Measurements from ENCODE around the gene GUCY1A1.

GUCY1A1 gene

DNA sequence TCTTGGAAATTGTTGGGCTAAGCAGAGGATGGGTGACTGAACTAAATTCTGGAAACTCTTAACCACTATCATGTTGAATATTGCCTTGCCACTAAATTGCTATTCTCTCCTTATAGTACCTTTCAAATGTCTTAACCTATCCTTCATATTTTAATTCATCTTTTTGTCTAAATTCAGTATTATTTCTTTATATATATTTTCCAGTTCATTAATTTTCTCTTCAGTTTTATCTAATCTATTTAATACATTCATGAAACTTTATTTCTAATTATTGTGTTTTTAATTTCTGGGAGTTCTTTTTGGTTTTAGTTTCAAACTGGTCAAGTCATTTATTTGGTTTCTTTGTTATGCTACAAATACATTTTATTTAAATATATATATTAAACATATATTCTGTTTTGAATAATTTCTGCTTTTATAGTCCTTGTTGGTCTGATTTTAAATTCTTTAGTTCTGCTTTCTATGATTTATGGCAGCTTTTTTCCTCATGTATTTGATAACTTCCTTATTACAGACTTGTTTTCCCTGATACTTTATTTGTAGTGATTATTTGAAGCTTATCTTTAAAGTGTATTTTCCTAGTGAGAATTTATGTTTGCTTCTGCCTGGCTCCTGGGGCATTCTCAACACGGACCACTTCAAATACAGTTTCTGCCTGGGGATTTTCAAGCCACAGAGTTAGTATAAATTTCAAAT is 8.5 kb upstream of the GUCY1A1 start:
- DNase-seq (ENCODE audit: insufficient read length, low spot score) = no peak
- FAIRE-seq = no peak

GRCh38 chr4:155658681-155659064 is 8.0 kb upstream of the GUCY1A1 start:
- DNase-seq (ENCODE audit: insufficient read length, low spot score) = no peak
- no peak for FAIRE-seq

DNA sequence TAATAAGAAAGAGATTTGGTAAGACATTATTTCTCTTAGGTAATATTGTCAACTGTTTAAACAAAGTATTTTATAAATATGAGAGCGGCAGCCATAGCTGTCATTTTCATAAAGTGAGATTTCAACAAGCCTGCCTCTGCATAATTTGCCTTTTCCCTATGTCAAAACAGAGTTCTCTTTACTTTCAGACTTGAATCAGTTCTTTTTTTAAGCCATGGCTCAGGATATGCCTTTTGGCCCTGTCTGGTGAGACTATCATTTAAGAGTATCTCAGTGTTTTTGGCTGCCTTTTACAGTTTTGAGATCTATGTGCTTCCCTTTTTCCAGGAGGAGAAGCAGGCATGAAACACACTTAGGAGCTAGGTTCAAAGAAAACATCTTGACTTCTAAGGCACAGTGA is 7.5 kb upstream of the GUCY1A1 start:
- FAIRE-seq = no peak
- no peak for DNase-seq (ENCODE audit: insufficient read length, low spot score)

DNA sequence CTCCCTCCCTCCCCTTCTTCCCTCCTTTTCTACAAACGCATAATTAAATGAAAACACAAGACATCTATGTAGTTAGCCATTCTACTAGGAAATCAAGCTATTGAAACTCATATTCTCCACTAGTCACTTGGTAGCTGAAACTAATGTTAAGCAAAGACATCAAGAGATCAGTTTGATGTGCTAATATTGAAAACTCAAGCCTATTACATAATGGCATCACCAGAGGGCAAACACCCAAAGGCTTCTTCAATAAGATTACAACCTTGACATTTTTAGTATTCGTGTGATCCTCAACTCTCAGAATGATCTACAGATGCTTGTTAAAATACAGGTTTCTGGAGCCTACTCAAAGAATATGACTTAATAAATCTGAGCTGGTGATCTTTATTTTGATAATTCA is 6.2 kb upstream of the GUCY1A1 start:
- no peak for DNase-seq (ENCODE audit: insufficient read length, low spot score)

DNA sequence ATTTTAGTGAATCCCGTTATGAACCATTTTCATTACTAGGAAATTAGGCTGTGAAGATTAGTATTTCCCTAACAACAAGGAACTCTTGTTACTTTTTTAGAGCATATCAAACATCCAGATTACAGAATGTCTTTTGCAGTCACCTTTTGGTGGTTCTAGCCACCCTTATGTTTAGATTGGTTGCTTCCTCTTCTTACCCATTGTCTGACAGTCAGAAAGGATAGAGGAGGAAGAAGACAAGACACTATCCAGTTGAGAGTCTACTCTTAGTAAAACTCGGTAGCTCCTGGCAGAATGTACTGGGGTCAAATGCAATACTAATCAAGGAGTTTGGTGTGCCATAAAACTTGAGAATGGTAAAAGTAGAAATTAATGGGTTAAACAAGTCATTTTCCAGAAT is 1.6 kb upstream of the GUCY1A1 start:
- FAIRE-seq (no peak), DNase-seq (ENCODE audit: insufficient read length, low spot score) (no peak)

More for the DNA sequence above, 6.2 kb upstream of the GUCY1A1 start:
- FAIRE-seq = no peak

- DNase-seq (ENCODE audit: insufficient read length, low spot score) (peak; percentile 3), FAIRE-seq (no peak)
These were observed 547 bp downstream of the GUCY1A1 start for GRCh38 chr4:155667222-155667567.

GRCh38 chr4:155667568-155668511 is 1.2 kb downstream of the GUCY1A1 start:
- peak; percentile 22 for DNase-seq (ENCODE audit: insufficient read length, low spot score)
- no peak for FAIRE-seq

DNA sequence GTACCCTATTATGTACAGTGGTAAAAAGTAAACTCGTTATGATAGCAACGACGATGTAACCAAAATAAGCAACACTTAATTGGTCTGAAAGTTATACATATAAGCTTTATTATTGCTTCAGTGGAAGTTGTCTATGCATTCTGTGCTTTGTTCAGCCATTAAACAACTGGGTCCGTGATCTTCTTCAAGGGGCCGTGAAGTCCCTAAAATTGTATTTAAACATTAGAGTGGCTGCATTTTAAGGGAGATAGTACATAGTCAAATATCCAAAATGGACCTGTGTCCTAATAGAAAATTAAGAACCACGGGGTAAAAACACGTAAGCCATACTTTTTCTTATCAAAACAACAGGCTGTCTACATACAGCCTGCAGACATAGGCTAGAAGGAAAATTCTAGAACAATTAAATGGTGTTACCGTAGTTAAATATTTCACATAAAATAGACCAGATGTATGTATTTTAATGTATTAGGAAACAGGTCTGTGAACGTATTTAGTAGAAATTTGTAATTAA is 2.1 kb downstream of the GUCY1A1 start:
- no peak for DNase-seq (ENCODE audit: insufficient read length, low spot score)
- FAIRE-seq = no peak

GRCh38 chr4:155672342-155672741 is 5.7 kb downstream of the GUCY1A1 start:
- DNase-seq (ENCODE audit: insufficient read length, low spot score) (no peak), FAIRE-seq (no peak)

- no peak for DNase-seq (ENCODE audit: insufficient read length, low spot score)
- no peak for FAIRE-seq
These were observed 6.9 kb downstream of the GUCY1A1 start for GRCh38 chr4:155673453-155673979.

- no peak for FAIRE-seq
- DNase-seq (ENCODE audit: insufficient read length, low spot score) = no peak
These were observed 8.0 kb downstream of the GUCY1A1 start for GRCh38 chr4:155674669-155675071.

DNA sequence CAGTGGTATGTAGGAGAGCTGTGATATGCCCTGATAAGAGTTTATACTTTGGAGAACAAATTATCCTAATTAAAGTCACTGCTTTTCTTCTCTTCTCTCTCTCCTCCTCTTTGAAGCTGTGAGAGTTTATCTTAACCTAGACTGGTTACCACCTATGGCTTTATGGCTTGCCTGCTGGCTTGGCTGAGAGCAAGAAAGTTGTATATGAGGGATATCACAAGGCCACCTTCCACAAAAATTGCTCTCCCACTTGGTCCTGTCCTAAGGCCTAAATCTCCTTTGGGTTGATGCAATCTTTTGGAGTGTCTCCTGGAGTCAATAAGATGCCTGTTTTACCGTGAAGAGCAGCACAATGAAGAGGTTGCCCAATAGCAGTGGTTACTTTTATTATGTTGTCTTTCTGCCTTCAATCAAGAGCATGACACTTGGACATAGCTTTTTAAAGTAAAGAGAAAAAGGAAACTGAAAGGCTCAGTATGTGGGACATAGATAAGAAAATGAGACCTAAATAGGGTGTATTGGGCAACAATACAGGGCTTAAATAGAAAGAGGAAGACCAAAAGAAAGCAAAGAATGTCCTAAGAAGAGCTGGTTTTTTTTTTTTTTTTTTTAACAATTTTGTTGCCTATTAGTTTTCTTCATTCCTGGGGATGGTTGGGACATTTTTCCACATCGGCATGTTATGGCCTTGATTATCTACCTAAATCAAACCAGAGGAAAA is 9.2 kb downstream of the GUCY1A1 start:
- DNase-seq (ENCODE audit: insufficient read length, low spot score) (no peak), FAIRE-seq (no peak)

DNA sequence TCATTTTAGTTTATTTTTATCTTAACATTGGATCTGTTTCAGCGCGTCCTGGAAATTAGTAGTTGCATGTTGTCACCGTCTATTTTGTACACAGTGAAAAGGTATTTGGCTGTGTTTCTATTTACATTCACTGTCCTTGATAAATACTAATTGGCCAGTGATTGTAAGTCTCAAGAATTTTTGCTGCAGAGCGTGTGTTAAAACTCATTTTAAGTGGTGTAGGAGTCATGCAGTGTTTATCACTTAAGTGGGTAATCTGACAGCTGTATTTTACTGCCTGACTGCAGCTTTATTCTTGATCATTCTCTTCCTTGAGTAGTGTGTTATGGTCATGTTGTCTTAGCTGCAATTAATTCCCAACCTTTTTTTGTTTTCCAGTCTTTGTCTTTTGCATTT is 9.8 kb downstream of the GUCY1A1 start:
- no peak for DNase-seq (ENCODE audit: insufficient read length, low spot score)
- FAIRE-seq = no peak

DNA sequence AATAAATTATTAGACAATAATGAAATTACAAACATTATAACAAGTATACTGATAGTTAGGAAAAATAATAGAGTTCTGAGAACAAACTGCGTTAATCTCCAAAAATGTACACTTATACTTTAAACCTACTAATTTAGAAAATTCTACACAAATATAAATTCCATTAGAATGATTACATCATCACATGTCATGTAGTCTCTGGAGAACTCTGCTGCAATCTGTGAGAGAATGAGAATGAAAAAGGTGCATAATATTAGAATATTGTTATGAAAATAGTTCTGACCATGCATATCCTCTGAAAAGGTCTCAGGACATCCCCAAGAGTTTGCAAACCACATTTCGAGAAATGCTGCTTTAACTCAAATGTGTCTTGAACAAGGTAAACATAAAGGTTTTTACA is 11.4 kb downstream of the GUCY1A1 start:
- no peak for FAIRE-seq
- no peak for DNase-seq (ENCODE audit: insufficient read length, low spot score)

- no peak for DNase-seq (ENCODE audit: insufficient read length, low spot score)
- FAIRE-seq = no peak
These were observed 12.7 kb downstream of the GUCY1A1 start for GRCh38 chr4:155679343-155679742.

DNA sequence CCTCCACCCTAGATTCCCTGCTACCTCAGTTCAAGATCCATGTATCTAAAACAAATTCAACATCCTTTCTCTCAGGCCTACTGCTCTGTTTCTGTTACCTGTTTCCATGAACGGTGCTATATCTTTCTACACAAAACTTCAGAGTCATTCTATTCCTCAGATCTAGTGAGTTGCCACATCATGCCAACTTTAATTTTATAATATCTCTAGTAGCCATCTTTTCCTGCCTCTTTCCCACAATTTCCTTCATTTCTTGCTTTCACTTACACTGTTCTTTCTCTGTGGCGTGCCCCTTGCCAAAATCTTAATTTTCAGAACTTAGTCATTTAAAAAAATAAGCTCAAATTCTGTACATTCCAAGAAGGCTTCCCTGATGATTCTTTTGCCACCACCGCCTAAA is 15.2 kb downstream of the GUCY1A1 start:
- FAIRE-seq (no peak), DNase-seq (ENCODE audit: insufficient read length, low spot score) (no peak)

GRCh38 chr4:155684423-155684822 is 17.8 kb downstream of the GUCY1A1 start:
- FAIRE-seq (no peak), DNase-seq (ENCODE audit: insufficient read length, low spot score) (no peak)

DNA sequence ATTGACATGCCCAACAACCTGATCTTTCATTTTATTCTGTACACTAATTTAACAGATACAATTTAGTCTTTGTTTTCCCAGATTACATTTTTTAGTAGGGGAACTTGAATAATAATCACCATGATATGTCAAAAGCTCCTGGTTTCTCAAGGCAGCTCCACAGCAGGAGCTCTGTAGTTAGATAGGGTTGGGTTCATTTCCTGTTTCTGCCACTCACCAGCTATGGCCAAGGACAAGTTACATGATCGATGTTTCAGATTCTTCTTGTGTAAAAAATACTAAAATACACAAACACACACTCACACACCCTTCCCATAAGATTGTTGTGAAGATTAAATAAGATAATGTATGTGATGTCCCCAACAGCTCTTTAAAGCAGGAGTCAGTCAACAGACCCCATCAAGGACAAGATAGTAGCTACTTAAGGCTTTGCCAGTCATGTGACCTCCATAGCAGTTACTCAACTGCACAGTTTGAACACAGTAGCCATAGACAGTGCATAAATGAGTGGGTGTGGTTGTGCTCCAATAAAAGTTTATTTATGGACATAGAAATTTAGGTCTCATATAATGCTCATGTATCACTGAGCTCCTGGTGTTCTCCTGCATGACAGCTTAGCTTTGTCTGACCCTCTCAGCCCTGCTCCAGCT is 18.4 kb downstream of the GUCY1A1 start:
- DNase-seq (ENCODE audit: insufficient read length, low spot score) = no peak
- FAIRE-seq = no peak

- FAIRE-seq (no peak), DNase-seq (ENCODE audit: insufficient read length, low spot score) (no peak)
These were observed 20.8 kb downstream of the GUCY1A1 start for GRCh38 chr4:155687380-155687982.

DNA sequence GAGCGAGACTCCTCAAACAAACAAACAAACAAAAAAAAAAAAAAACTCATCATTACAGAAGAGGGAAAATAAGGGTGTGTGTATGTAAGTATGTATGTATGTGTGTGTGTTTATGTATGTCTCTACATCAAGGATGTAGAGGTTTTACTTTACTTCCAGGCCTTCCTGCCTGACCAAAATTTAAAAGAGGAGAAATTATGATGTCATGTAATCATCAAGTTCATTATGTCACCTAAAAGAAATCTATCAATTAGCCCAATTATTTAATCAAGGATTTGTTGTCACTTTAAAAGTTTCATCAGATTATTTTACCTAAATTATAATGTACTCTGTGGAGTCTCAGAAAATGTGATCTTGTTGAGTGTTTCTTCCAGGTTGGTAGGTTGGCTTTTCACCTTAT is 21.6 kb downstream of the GUCY1A1 start:
- DNase-seq (ENCODE audit: insufficient read length, low spot score) (no peak), FAIRE-seq (no peak)

Data from HTR-8/SVneo (cell line).